ENCODE results near the gene GAL3ST2.
"Not testable (repeated sequence)": the region's sequence is repeated elsewhere in the genome, so short reads cannot be mapped to it uniquely, and the experiment has no call there.

GAL3ST2 gene

GRCh38 chr2:241776336-241777169 lies at the start of gene GAL3ST2:
Gene GAL3ST2 (plus strand): TSS chr2:241776822. CDS start chr2:241776956, 134 bp downstream.
- DNase-seq (ENCODE audit: low spot score): no peak

GRCh38 chr2:241728000-241728399 lies 48.6 kb upstream of the GAL3ST2 start:
- DNase-seq (ENCODE audit: low spot score): no peak

GRCh38 chr2:241728627-241729026 lies 48.0 kb upstream of the GAL3ST2 start:
- DNase-seq (ENCODE audit: low spot score): no peak

GRCh38 chr2:241729868-241730267 lies 46.8 kb upstream of the GAL3ST2 start:
- DNase-seq (ENCODE audit: low spot score): no peak

GRCh38 chr2:241730671-241731293 lies 45.8 kb upstream of the GAL3ST2 start:
- no peak for DNase-seq (ENCODE audit: low spot score)

- not testable (repeated sequence) for DNase-seq (ENCODE audit: low spot score)
These were observed 44.0 kb upstream of the GAL3ST2 start for GRCh38 chr2:241732513-241733186.

- DNase-seq (ENCODE audit: low spot score): no peak
These were observed 43.0 kb upstream of the GAL3ST2 start for GRCh38 chr2:241733391-241734207.

- DNase-seq (ENCODE audit: low spot score): no peak
These were observed 42.5 kb upstream of the GAL3ST2 start for GRCh38 chr2:241734208-241734466.

- DNase-seq (ENCODE audit: low spot score): peak; percentile 98
These were observed 42.0 kb upstream of the GAL3ST2 start, which contains the start of gene D2HGDH for GRCh38 chr2:241734467-241735208. Gene D2HGDH (plus strand): TSS chr2:241734630. CDS start chr2:241735225, 595 bp downstream.

GRCh38 chr2:241736111-241736510 lies 40.5 kb upstream of the GAL3ST2 start:
- no peak for DNase-seq (ENCODE audit: low spot score)

- DNase-seq (ENCODE audit: low spot score): no peak
These were observed 38.5 kb upstream of the GAL3ST2 start for GRCh38 chr2:241738040-241738686.

GRCh38 chr2:241739177-241739576 lies 37.4 kb upstream of the GAL3ST2 start:
- DNase-seq (ENCODE audit: low spot score): no peak

- no peak for DNase-seq (ENCODE audit: low spot score)
These were observed 37.0 kb upstream of the GAL3ST2 start for GRCh38 chr2:241739651-241740050.

- no peak for DNase-seq (ENCODE audit: low spot score)
These were observed 35.6 kb upstream of the GAL3ST2 start for GRCh38 chr2:241741016-241741415.

- DNase-seq (ENCODE audit: low spot score): no peak
These were observed 34.2 kb upstream of the GAL3ST2 start for GRCh38 chr2:241742320-241742939.

GRCh38 chr2:241743008-241743407 lies 33.6 kb upstream of the GAL3ST2 start:
- DNase-seq (ENCODE audit: low spot score): not testable (repeated sequence)

GRCh38 chr2:241743620-241744019 lies 33.0 kb upstream of the GAL3ST2 start:
- DNase-seq (ENCODE audit: low spot score): no peak

- no peak for DNase-seq (ENCODE audit: low spot score)
These were observed 32.4 kb upstream of the GAL3ST2 start for GRCh38 chr2:241744028-241744754.

- no peak for DNase-seq (ENCODE audit: low spot score)
These were observed 31.3 kb upstream of the GAL3ST2 start for GRCh38 chr2:241745276-241745675.

GRCh38 chr2:241746084-241746483 lies 30.5 kb upstream of the GAL3ST2 start:
- DNase-seq (ENCODE audit: low spot score): no peak
